Activated CD4-positive, alpha-beta T cell treated with anti-CD3 and anti-CD28 coated beads for 36 hours (primary cell): Measurements from ENCODE around the gene ALDH1A1. TPM values are rescaled to one million over a fixed set of nuclear protein-coding genes. Genes with fewer than 3 reads are reported as not detected.

Source experiments
- ATAC-seq: fragments of 200-7000 bp; cut with Tn5 transposase; one replicate; pipeline ENCODE4 v1.10.0; 2021; ENCODE audit warnings: mild to moderate bottlenecking, moderate library complexity
- CTCF ChIA-PET: fragments of 350-600 bp; sonication (Branson Sonifier 250); formaldehyde crosslinking; loops from one replicate; lab custom pipeline; 2021; ENCODE audit warnings: antibody characterized with exemption; lab: Charles Lee
- POLR2A ChIA-PET: fragments of 350-600 bp; sonication (Branson Sonifier 250); formaldehyde crosslinking; loops from one replicate; lab custom pipeline; 2021; ENCODE audit warnings: antibody characterized with exemption, inconsistent platforms; lab: Charles Lee
- DNase-seq: peaks from one replicate; pipeline ENCODE4 v3.0.0-alpha.2; 2020
- H3K27ac Mint-ChIP-seq: one replicate; pipeline ENCODE4 v1.8.0; 2021; ENCODE audit warnings: mixed read lengths
- H3K27me3 Mint-ChIP-seq: one replicate; pipeline ENCODE4 v1.8.0; 2021; ENCODE audit warnings: mixed read lengths
- H3K36me3 Mint-ChIP-seq: one replicate; pipeline ENCODE4 v1.8.0; 2021; ENCODE audit warnings: low read depth, mixed read lengths
- H3K4me1 Mint-ChIP-seq: one replicate; pipeline ENCODE4 v1.8.0; 2021; ENCODE audit warnings: mixed read lengths
- H3K4me3 Mint-ChIP-seq: one replicate; pipeline ENCODE4 v1.8.0; 2021; ENCODE audit warnings: mild to moderate bottlenecking, moderate library complexity, mixed read lengths
- H3K9me3 Mint-ChIP-seq: one replicate; pipeline ENCODE4 v1.8.0; 2021; ENCODE audit warnings: low read depth, mixed read lengths
- intact Hi-C, 2 experiments: fragments of 100-400 bp; cut with DNase I in 1 of 2; cut with micrococcal nuclease in 1 of 2; formaldehyde crosslinking; loops; one replicate each; pipeline versions ENCODE4 v1.14.2 to v1.15.1; 2022 to 2024; cut with DNase I, micrococcal nuclease
- total RNA-seq, 2 experiments: library from RNA; stranded (reverse); gene quantifications; one replicate each; pipeline ENCODE4 v1.2.3, GENCODE V29; 2021

Gene ALDH1A1
- total RNA-seq, 2 experiments from 2014 or later = not detected

DNA sequence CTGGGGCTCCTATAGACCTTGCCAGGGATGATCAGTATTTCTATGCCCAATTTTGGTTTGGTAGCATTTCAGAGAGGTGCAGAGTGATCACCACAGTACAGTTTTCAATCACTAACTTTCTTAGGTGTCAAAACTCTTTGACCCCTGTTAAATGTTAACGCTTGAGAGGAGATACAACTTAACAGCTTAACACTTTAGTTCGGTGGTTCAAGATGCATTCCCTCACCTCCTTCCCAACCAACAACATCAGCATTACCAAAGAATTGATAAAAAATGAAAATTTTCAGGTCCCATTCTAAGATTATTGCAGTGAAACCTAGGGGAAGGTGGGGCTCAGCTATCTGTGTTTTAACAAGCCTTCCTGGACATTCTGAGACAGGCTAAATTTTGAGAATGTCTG lies 16.2 kb downstream of the ALDH1A1 start:
- ATAC-seq = no peak
- intact Hi-C loops = no loop called here
- H3K4me3 Mint-ChIP-seq = no peak overlapping the region
- no peaks in the 10 kb centered on the region for H3K4me1 Mint-ChIP-seq
- no peaks in the 10 kb centered on the region for H3K9me3 Mint-ChIP-seq
- no peaks in the 10 kb centered on the region for H3K36me3 Mint-ChIP-seq
- no peak for DNase-seq
- no peak overlapping the region for H3K27ac Mint-ChIP-seq
- ChIA-PET POLR2A (no interaction called here), CTCF (no interaction called here)
- H3K27me3 Mint-ChIP-seq = peaks cover 5% of the 10 kb centered on the region

DNA sequence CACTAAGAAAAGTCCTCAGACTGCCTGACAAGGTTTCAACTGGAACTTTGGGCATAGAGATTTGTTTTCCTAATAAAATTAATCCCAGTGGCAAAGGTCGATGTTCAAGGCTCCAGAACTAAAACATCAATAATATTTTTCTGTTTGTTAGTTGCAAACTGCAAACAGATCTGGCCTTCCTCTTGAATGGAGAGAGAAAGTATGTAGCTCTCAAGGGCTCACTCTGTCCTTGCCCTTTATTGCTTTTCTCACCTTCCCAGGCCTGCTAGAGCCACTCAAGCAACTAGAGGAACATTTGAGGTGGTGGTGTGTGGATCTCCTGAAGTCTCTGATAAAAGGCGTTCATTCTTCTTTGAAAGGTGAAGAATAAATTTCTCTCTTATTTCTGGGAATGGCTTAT lies 16.6 kb downstream of the ALDH1A1 start:
- intact Hi-C loops = no loop called here
- Mint-ChIP-seq H3K27me3 (peaks cover 2% of the 10 kb centered on the region), H3K27ac (no peak overlapping the region), H3K36me3 (no peaks in the 10 kb centered on the region), H3K4me1 (no peaks in the 10 kb centered on the region), H3K4me3 (no peak overlapping the region), H3K9me3 (no peaks in the 10 kb centered on the region)
- ChIA-PET POLR2A (no interaction called here), CTCF (no interaction called here)
- DNase-seq (no peak), ATAC-seq (no peak)

DNA sequence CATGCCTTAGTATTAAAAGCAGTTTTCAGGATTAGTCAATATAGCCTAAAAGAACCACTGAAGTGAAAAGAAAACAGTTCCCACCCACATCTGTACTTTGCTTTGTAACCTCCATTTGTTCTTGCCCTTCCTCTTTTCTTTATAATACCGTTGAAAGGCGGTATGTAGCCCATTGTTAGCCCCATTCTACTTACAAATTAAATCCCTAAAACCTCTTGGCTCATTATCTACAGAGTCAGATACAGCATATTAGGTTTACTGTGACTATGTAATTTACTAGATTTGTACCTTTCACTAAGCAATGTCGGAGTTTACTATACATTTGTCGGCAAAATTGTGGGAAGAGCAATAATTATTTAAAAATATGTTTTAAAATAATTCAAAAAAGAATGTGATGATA lies 17.3 kb downstream of the ALDH1A1 start:
- no peaks in the 10 kb centered on the region for H3K4me1 Mint-ChIP-seq
- H3K36me3 Mint-ChIP-seq = no peaks in the 10 kb centered on the region
- H3K4me3 Mint-ChIP-seq = no peak overlapping the region
- no peak for ATAC-seq
- H3K9me3 Mint-ChIP-seq = no peaks in the 10 kb centered on the region
- H3K27ac Mint-ChIP-seq = no peak overlapping the region
- peaks cover 2% of the 10 kb centered on the region for H3K27me3 Mint-ChIP-seq
- no peak for DNase-seq
- ChIA-PET CTCF (no interaction called here), POLR2A (no interaction called here)
- intact Hi-C loops = no loop called here

DNA sequence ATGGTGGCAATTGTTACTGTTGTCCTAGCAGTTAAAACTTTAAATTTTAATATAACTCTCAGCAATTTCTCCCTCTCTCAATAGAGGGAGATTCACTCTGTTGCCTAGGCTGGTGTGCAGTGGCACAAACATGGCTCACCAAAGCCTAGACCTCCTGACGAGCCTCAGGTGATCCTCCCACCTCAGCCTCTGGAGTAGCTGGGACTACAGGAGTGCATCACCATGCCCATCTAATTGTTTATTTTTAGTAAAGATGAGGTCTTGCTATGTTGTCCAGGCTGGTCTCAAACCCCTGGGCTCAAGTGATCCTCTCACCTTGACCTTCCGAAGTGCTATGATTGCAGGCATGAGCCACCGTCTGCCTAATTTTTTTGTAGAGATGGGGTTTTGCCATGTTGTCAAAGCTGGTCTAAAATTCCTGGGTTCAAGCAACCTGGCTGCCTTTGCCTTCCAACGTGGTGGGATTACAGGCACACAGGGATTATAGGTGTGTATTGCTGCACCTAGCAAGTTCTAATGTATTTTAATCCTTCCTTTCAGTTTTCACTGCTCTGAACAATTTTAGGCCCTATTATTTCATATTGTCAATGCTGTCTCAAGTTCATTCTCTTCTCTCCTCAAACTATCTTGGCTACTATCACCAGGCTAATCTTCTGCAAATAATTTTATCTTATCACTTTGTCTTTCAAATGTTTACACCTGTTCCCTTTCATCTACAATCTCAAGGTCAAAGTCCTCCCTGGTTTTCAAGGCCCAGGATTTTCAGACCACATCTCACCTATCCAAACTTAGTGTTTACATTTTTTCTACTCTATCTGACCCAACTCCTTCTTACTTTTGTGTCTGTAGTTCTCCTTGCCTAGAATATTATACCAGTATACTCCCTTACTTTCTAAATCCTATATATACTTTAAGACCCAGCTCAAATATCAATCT lies 18.9 kb downstream of the ALDH1A1 start:
- DNase-seq (no peak), ATAC-seq (no peak)
- Mint-ChIP-seq H3K9me3 (no peaks in the 10 kb centered on the region), H3K27me3 (peaks cover 2% of the 10 kb centered on the region), H3K36me3 (no peaks in the 10 kb centered on the region), H3K4me1 (no peaks in the 10 kb centered on the region), H3K4me3 (no peak overlapping the region), H3K27ac (no peak overlapping the region)
- ChIA-PET POLR2A (no interaction called here), CTCF (no interaction called here)
- intact Hi-C loops = no loop called here

DNA sequence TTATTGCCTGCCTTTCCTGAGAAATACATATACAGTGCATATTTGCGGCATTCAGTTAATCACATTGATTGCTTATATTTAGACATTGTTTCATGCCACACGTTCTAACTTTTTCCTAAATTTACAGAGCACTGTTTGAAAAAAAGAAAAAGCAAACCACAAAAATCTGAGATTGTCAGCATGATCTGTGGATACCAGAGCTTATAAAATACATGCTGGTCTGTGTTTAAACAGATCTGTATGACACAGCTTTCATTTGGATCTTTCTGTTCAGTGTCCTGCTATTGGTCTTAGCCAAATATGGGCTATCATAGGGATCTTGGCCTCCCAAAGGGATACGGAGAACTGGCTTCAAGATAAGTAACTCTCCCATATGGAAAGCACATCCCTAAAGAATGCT lies 20.2 kb downstream of the ALDH1A1 start:
- H3K27ac Mint-ChIP-seq = no peak overlapping the region
- intact Hi-C loops = no loop called here
- peaks cover 2% of the 10 kb centered on the region for H3K27me3 Mint-ChIP-seq
- no peaks in the 10 kb centered on the region for H3K4me1 Mint-ChIP-seq
- ChIA-PET CTCF (no interaction called here), POLR2A (no interaction called here)
- no peaks in the 10 kb centered on the region for H3K36me3 Mint-ChIP-seq
- no peaks in the 10 kb centered on the region for H3K9me3 Mint-ChIP-seq
- ATAC-seq = no peak
- DNase-seq = no peak
- no peak overlapping the region for H3K4me3 Mint-ChIP-seq

DNA sequence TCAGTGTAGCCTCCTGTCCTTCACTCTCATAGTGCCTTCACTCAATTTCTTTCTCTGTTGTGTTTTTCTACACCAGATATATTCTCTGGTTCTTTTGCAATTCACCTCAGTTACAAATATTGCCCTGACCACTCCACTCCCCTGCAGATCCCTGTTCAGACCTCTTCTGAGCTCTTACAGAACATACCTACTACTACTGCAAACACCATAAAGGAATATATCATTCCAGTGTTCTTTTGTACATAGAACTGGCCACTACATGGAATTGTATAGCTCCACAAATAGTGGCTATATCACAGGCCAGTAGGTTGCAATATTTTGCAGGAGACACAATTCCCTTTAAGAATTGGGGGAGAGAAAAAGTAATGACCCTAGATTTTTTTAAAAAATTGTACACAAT lies 21.0 kb downstream of the ALDH1A1 start:
- Mint-ChIP-seq H3K9me3 (no peaks in the 10 kb centered on the region), H3K4me1 (no peaks in the 10 kb centered on the region), H3K27me3 (peaks cover 2% of the 10 kb centered on the region), H3K4me3 (no peak overlapping the region), H3K36me3 (no peaks in the 10 kb centered on the region), H3K27ac (no peak overlapping the region)
- intact Hi-C loops = no loop called here
- CTCF ChIA-PET = interaction anchor here (0.6 to 1.5 kb wide), 2 partner anchors 31 to 263 kb away, joined by 3 to 4 read pairs; no protein-coding TSS in a partner anchor
- DNase-seq = no peak
- no peak for ATAC-seq
- POLR2A ChIA-PET = no interaction called here

DNA sequence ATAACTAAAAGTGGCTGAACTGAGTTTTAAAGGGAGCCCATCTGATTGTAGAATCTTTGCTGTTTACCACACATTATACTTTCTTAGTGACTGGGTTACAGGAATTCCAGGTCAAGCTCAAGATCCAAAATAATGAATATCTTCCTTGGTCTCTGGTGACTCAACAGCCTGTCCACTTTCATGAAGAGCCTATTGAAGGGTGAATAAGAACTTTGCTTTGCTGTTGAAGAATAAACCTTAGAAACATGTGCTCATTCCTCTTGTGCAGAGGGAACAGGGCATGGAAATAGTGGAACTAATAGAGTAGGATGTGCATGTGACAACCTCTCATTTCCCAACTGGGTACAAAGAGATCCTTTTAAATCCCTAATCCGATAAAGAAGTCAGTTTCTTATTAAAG lies 21.4 kb downstream of the ALDH1A1 start:
- Mint-ChIP-seq H3K4me3 (no peak overlapping the region), H3K27ac (no peak overlapping the region), H3K36me3 (no peaks in the 10 kb centered on the region), H3K27me3 (peaks cover 2% of the 10 kb centered on the region), H3K4me1 (no peaks in the 10 kb centered on the region), H3K9me3 (no peaks in the 10 kb centered on the region)
- no peak for ATAC-seq
- POLR2A ChIA-PET = no interaction called here
- DNase-seq = no peak
- CTCF ChIA-PET = interaction anchor here (0.6 to 1.5 kb wide), 3 partner anchors 31 to 263 kb away, joined by 3 to 4 read pairs (median 3); no protein-coding TSS in a partner anchor
- intact Hi-C loops = no loop called here

DNA sequence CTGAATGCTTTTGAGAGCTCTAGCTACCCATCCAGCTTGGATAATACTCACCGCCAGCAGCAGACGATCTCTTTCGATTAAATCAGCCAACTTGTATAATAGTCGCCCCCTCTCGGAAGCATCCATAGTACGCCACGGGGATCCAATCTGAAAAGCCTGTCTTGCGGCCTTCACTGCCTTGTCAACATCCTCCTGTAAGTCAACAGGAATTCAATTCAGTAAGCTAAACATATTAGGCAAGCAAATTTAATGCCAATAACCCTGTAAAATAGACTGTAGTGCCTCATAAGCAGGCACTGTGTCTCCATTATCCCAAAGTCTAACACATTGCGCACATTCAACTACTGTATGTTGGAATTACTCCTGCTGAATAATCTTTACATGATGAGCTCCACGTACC lies 22.0 kb downstream of the ALDH1A1 start:
- no peaks in the 10 kb centered on the region for H3K27me3 Mint-ChIP-seq
- ChIA-PET POLR2A (no interaction called here), CTCF (interaction anchor here (1.2 to 1.5 kb wide), 2 partner anchors 30 to 142 kb away, joined by 3 to 4 read pairs; no protein-coding TSS in a partner anchor)
- no peaks in the 10 kb centered on the region for H3K4me1 Mint-ChIP-seq
- H3K27ac Mint-ChIP-seq = no peak overlapping the region
- DNase-seq (no peak), ATAC-seq (no peak)
- no peaks in the 10 kb centered on the region for H3K9me3 Mint-ChIP-seq
- no peak overlapping the region for H3K4me3 Mint-ChIP-seq
- H3K36me3 Mint-ChIP-seq = no peaks in the 10 kb centered on the region
- intact Hi-C loops = no loop called here

DNA sequence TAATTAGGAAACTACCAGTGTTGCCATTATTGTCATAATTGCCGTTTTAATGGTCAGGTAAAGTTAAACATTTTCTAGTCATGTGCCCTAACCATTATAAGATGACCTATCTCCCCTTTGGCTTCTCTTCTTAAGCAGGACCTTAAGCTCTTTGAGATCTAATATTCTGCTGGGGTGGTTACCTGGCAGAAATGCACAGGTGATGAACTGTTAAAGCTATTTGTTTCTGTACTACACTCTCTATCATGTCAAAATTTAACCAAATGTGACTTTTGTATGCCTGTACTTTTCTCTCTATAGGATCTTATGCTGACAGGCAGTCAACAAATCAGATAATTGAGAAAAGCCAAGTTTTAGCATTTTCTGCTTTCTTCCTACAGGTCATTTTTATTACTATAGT lies 23.3 kb downstream of the ALDH1A1 start:
- Mint-ChIP-seq H3K36me3 (no peaks in the 10 kb centered on the region), H3K27me3 (no peaks in the 10 kb centered on the region), H3K4me3 (no peak overlapping the region), H3K9me3 (no peaks in the 10 kb centered on the region), H3K4me1 (no peaks in the 10 kb centered on the region), H3K27ac (no peak overlapping the region)
- intact Hi-C loops = no loop called here
- ChIA-PET CTCF (interaction anchor here (0.6 kb wide), 1 partner anchor 99 kb away, joined by 3 read pairs; no protein-coding TSS in a partner anchor), POLR2A (no interaction called here)
- DNase-seq = no peak
- no peak for ATAC-seq

DNA sequence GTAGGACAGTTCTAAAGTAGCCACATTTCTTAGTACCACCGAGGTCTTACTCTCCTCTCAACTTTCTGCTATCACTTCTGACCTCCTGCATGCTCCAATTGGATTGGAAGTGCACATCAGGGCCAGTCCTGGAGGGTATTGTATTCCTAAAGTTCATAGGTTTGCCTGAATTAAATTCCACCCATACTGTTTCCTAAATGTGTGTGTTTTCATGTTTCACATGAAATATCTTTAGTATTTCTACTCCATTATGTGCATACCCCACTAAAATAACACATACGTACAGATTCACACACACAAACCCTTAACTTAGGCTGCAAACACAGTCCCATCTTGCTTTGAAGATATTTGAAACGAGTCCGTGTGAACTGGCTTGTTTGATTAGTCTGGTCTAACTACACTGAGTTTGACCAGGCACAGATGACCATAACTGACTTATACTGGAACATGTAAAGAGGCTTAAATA lies 24.8 kb downstream of the ALDH1A1 start:
- ATAC-seq (no peak), DNase-seq (no peak)
- Mint-ChIP-seq H3K9me3 (no peaks in the 10 kb centered on the region), H3K27me3 (no peaks in the 10 kb centered on the region), H3K4me3 (no peak overlapping the region), H3K27ac (no peak overlapping the region), H3K36me3 (no peaks in the 10 kb centered on the region), H3K4me1 (no peaks in the 10 kb centered on the region)
- POLR2A ChIA-PET = no interaction called here
- intact Hi-C loops = no loop called here
- CTCF ChIA-PET = no interaction called here

DNA sequence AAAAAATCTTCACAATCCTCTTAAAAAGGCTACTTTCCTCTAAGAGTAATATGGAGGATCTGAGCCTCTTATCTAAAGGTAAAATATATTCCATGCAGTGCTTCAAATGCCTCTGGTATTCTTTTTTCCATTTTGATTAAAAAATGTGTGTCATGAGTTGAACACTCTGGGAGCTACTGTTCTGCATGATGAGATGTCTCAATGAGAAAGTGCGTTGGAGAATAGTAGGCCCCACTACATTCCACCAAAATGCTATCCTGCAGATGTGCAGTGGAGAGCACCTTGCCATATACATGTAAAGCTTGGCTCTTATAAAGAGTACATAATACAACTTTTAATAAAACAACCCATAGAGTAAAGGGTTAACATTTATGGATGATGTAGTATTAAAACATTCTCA lies 26.3 kb downstream of the ALDH1A1 start:
- intact Hi-C loops = no loop called here
- Mint-ChIP-seq H3K27ac (no peak overlapping the region), H3K9me3 (no peaks in the 10 kb centered on the region), H3K27me3 (peaks cover 5% of the 10 kb centered on the region), H3K4me1 (no peaks in the 10 kb centered on the region), H3K4me3 (no peak overlapping the region), H3K36me3 (no peaks in the 10 kb centered on the region)
- DNase-seq = no peak
- CTCF ChIA-PET = interaction anchor here (0.9 kb wide), 1 partner anchor 21 kb away, joined by 3 read pairs; no protein-coding TSS in a partner anchor
- ATAC-seq = no peak
- POLR2A ChIA-PET = no interaction called here

DNA sequence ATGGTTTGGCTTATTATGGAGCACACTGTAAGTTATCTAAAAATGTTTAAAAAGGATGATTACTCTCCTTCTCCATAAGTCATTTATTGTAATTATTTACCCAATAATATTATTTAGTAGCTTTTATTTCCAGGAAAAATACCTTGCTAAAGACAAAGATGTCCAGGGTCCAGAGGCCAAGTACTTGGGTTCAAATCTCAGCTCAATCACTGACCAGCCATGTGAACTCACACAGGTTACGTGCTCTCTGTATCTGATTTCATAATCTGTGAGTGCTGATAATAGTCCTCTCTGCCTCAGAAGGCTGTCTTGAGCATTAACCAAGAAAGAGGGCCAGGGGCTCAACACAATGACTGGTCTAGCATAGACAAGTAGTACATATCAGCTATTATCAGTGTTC lies 27.0 kb downstream of the ALDH1A1 start:
- Mint-ChIP-seq H3K27ac (no peak overlapping the region), H3K4me3 (no peak overlapping the region), H3K27me3 (peaks cover 5% of the 10 kb centered on the region), H3K36me3 (no peaks in the 10 kb centered on the region), H3K9me3 (no peaks in the 10 kb centered on the region), H3K4me1 (no peaks in the 10 kb centered on the region)
- ChIA-PET POLR2A (no interaction called here), CTCF (interaction anchor here (0.9 kb wide), 1 partner anchor 22 kb away, joined by 3 read pairs; no protein-coding TSS in a partner anchor)
- ATAC-seq (no peak), DNase-seq (no peak)
- intact Hi-C loops = no loop called here
